HFFc6 (cell line): ENCODE measurements around the gene ARAP3. TPM values are rescaled to one million over a fixed set of nuclear protein-coding genes. Genes with fewer than 3 reads are reported as not detected.

Source experiments
- DNase-seq: peaks from one replicate; pipeline ENCODE4 v3.0.0-alpha.2; 2018
- H3K27ac Mint-ChIP-seq: 2 replicates; pipeline ENCODE4 v1.8.0; 2020; ENCODE audit warnings: mild to moderate bottlenecking, mixed read lengths
- H3K27me3 Mint-ChIP-seq: 2 replicates; pipeline ENCODE4 v1.8.0; 2021; ENCODE audit warnings: mild to moderate bottlenecking, moderate library complexity, mixed read lengths; ENCODE audit not compliant: insufficient read depth
- H3K36me3 Mint-ChIP-seq: 2 replicates; pipeline ENCODE4 v1.8.0; 2021; ENCODE audit warnings: low read depth, mixed read lengths
- H3K4me1 Mint-ChIP-seq: 2 replicates; pipeline ENCODE4 v1.8.0; 2020; ENCODE audit warnings: low read depth, mixed read lengths
- H3K4me3 Mint-ChIP-seq: 2 replicates; pipeline ENCODE4 v1.8.0; 2020; ENCODE audit warnings: mild to moderate bottlenecking, moderate library complexity, mixed read lengths
- H3K9me3 Mint-ChIP-seq: 2 replicates; pipeline ENCODE4 v1.8.0; 2020; ENCODE audit warnings: mild to moderate bottlenecking, mixed read lengths
- total RNA-seq, 6 experiments: library from RNA; stranded (reverse); fragmentation: NEBNext Ultra II Directional; extraction: Animal tissue kit (Norgen Biotek cat#: 25700); gene quantifications; 2 replicates in 1 of 6; 3 replicates in 5 of 6; pipeline ENCODE4 v1.2.3, GENCODE V29; 2021
- TF ChIP-seq, protein P1 (sequence below): fragments of 200-600 bp; sonication (generic); IDR thresholded peaks from 2 replicates; pipeline ENCODE4 v1.5.0; 2021; ENCODE audit warnings: antibody characterized with exemption, mild to moderate bottlenecking

The ARAP3 gene
- total RNA-seq, 6 experiments from 2014 or later: 9.0 to 14.7 (median 13.2) TPM

DNA sequence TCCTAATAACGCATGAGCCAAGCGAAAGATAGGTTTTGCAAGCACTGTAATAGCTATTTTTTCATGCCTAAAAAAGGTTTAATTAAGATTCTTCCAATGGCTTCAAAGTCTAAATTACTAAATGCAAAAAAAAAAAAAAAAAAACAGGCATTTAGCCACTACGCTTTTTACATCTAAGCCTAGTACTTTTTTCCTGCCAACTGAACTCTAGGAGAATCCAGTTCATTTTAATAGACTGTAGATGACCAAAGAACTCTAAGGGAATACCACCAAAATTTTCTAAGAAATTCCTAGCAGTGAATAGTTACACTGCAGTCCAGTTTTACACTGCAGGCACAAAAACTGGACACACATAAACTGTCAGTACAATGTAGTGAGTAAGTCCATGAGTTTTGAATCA, 73.0 kb downstream of the ARAP3 start:
- Mint-ChIP-seq H3K4me1 (peaks cover 68% of the 10 kb centered on the region), H3K4me3 (no peak overlapping the region), H3K27me3 (no peaks in the 10 kb centered on the region; the same call in 1 of the 2 replicates), H3K36me3 (peaks cover 5% of the 10 kb centered on the region; the same call in 1 of the 2 replicates), H3K27ac (no peak overlapping the region), H3K9me3 (no peaks in the 10 kb centered on the region)
- DNase-seq: no peak
- TF ChIP-seq, protein P1, sequence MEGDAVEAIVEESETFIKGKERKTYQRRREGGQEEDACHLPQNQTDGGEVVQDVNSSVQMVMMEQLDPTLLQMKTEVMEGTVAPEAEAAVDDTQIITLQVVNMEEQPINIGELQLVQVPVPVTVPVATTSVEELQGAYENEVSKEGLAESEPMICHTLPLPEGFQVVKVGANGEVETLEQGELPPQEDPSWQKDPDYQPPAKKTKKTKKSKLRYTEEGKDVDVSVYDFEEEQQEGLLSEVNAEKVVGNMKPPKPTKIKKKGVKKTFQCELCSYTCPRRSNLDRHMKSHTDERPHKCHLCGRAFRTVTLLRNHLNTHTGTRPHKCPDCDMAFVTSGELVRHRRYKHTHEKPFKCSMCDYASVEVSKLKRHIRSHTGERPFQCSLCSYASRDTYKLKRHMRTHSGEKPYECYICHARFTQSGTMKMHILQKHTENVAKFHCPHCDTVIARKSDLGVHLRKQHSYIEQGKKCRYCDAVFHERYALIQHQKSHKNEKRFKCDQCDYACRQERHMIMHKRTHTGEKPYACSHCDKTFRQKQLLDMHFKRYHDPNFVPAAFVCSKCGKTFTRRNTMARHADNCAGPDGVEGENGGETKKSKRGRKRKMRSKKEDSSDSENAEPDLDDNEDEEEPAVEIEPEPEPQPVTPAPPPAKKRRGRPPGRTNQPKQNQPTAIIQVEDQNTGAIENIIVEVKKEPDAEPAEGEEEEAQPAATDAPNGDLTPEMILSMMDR: no peak

DNA sequence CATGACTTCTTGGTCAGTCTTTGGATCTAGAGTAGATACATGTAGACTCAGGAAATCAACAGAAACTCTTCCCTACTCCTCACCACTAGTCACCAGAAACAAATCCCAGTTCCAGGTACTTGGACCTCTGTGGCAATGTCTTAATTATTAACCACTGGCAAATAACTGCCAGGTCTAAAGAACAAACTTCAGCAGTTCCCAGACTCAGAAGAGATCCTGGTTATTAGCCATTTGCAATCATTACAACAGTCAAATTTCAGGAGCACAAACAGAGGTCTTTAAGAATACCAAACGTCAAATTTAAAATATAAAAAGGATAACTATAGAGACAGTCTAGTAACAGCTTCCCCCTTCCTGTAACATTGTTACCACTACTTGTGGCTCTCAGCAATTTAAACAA, 73.5 kb downstream of the ARAP3 start:
- no peaks in the 10 kb centered on the region; the same call in 1 of the 2 replicates for H3K27me3 Mint-ChIP-seq
- no peak for DNase-seq
- TF ChIP-seq, protein P1: no peak
- no peak overlapping the region for H3K4me3 Mint-ChIP-seq
- no peaks in the 10 kb centered on the region for H3K9me3 Mint-ChIP-seq
- H3K36me3 Mint-ChIP-seq: peaks cover 5% of the 10 kb centered on the region; the same call in 1 of the 2 replicates
- peaks cover 73% of the 10 kb centered on the region for H3K4me1 Mint-ChIP-seq
- H3K27ac Mint-ChIP-seq: peak overlapping the region; percentile 44

DNA sequence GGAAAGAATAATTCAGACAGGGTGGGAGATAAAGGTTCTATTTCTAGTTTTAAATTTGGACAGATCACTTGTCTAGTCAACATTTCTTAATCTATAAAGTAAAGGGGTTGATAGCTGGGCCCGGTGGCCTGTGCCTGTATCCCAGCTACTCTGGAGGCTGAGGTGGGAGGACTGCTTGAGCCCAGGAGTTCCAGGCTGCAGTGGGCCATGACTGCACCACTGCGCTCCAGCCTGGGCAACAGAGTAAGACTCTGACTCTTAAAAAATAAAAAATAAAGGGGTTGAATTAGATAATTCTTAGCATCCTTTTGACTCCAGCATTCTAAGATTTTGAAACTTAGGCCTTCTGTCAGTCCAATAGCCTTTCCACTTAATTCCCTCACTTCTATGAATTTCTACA, 74.0 kb downstream of the ARAP3 start:
- no peak for DNase-seq
- Mint-ChIP-seq H3K9me3 (no peaks in the 10 kb centered on the region), H3K27me3 (no peaks in the 10 kb centered on the region), H3K4me3 (no peak overlapping the region), H3K27ac (peak overlapping the region; percentile 98), H3K36me3 (peaks cover 5% of the 10 kb centered on the region; the same call in 1 of the 2 replicates), H3K4me1 (peaks cover 70% of the 10 kb centered on the region)
- TF ChIP-seq, protein P1: no peak

DNA sequence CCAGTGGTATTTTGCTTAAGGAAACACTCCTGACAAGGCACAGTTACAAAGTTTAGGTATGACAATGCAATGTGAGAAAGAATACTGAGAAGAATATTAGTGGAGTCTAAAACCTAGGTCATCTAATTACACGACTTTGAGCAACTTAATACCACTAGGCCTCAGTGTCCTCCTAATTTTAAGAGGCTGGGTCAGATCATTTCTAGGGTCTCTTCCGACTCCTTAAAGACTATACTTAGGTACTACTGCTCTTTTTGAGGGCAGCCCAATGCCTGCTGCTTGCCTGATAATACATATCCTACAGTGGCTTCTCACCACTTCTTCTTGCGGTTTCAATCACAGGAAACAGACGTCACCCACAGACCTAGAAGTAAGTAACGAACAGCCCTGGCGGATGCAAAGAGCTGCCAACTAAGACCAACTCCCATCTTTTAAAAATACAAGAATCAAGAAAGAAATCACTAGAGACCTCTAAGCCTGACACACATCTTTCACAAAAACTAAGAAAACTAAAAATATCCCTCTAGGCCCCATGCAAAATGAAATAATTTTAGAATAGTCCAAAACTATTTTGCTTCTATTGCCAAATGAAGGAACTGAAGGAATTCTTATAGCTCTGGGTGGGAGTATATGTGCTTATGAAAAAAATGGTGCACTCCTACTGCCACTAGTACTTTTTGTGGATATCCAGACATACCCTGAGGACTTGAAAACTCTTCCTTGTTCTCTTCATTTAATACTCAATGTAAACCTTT, 76.3 kb downstream of the ARAP3 start:
- Mint-ChIP-seq H3K9me3 (no peaks in the 10 kb centered on the region), H3K4me1 (peaks cover 67% of the 10 kb centered on the region), H3K36me3 (no peaks in the 10 kb centered on the region), H3K27ac (peak overlapping the region; percentile 98), H3K4me3 (peak overlapping the region; percentile 70), H3K27me3 (no peaks in the 10 kb centered on the region)
- peak; percentile 63 for DNase-seq
- TF ChIP-seq, protein P1: no peak

- H3K27ac Mint-ChIP-seq: peak overlapping the region; percentile 98
- peaks cover 76% of the 10 kb centered on the region for H3K4me1 Mint-ChIP-seq
- no peaks in the 10 kb centered on the region for H3K9me3 Mint-ChIP-seq
- TF ChIP-seq, protein P1: no peak
- no peaks in the 10 kb centered on the region for H3K27me3 Mint-ChIP-seq
- H3K36me3 Mint-ChIP-seq: no peaks in the 10 kb centered on the region
- DNase-seq: peak; percentile 97
- H3K4me3 Mint-ChIP-seq: peak overlapping the region; percentile 82
Measured at GRCh38 chr5:141603923-141604717, 77.9 kb downstream of the ARAP3 start.

Other genes starting within 250 kb of the ARAP3 start
- 100 to 1,000 TPM; 126 to 150 (median 132) TPM for gene PCDHGC3, start 206.3 kb downstream of the ARAP3 start, total RNA-seq
- gene PCDHGC4, start 197.2 kb downstream of the ARAP3 start, total RNA-seq: 1 to 10 TPM in 1 of 6 experiments, under 1 TPM in 5; 0.34 to 1.4 (median 0.62) TPM
- 1 to 10 TPM; 2.3 to 5.7 (median 2.7) TPM for gene PCDHGC5, start 193.1 kb downstream of the ARAP3 start, total RNA-seq
- 100 to 1,000 TPM; 105 to 119 (median 109) TPM for gene DIAPH1, start 63.2 kb downstream of the ARAP3 start, total RNA-seq
- 10 to 100 TPM; 52.1 to 63.7 (median 55.1) TPM for gene HDAC3, start 45.4 kb downstream of the ARAP3 start, total RNA-seq
- 1 to 10 TPM; 2.2 to 4.4 (median 3.0) TPM for gene RELL2, start 45.2 kb downstream of the ARAP3 start, total RNA-seq
- 10 to 100 TPM; 20.8 to 31.7 (median 25.3) TPM for gene FCHSD1, start 30.8 kb downstream of the ARAP3 start, total RNA-seq
- under 1 TPM in 5 of 6 experiments, not detected in 1; 0.07 to 0.18 (median 0.07) TPM for gene PCDH1, start 196.2 kb upstream of the ARAP3 start, total RNA-seq
- 10 to 100 TPM; 44.4 to 54.2 (median 46.7) TPM for gene DELE1, start 241.6 kb upstream of the ARAP3 start, total RNA-seq